Esophagus (tissue), 2 donors: ENCODE data around the gene PPIF. TPM values are rescaled to one million over a fixed set of nuclear protein-coding genes. Genes with fewer than 3 reads are reported as not detected.

Experiments used
- H3K27ac ChIP-seq, 2 donors: one replicate each; pipeline ENCODE4 v1.5.1; 2013; ENCODE audit warnings: low read depth in 2 of 2, mild to moderate bottlenecking in 2 of 2, inconsistent platforms in 1 of 2, low read length in 1 of 2, moderate library complexity in 1 of 2
- H3K27me3 ChIP-seq, 2 donors: one replicate each; pipeline ENCODE4 v1.6.1; 2013; ENCODE audit warnings: low read length in 2 of 2, control low read depth in 1 of 2, mild to moderate bottlenecking in 1 of 2; ENCODE audit not compliant: insufficient read depth in 2 of 2, control insufficient read depth in 1 of 2
- H3K36me3 ChIP-seq, 2 donors: one replicate each; pipeline ENCODE4 v1.6.1; 2013; ENCODE audit warnings: low read length in 1 of 2; ENCODE audit not compliant: control insufficient read depth in 2 of 2, insufficient read depth in 2 of 2
- H3K4me1 ChIP-seq, 2 donors: one replicate each; pipeline ENCODE4 v1.6.1; 2013; ENCODE audit warnings: low read length in 1 of 2; ENCODE audit not compliant: control insufficient read depth in 2 of 2, insufficient read depth in 2 of 2
- H3K4me3 ChIP-seq, 2 donors: one replicate each; pipeline ENCODE4 v1.5.1; 2013; ENCODE audit warnings: low read length in 2 of 2, mild to moderate bottlenecking in 2 of 2, low read depth in 1 of 2, moderate library complexity in 1 of 2
- H3K9me3 ChIP-seq, 2 donors: one replicate each; pipeline ENCODE4 v1.6.1; 2013; ENCODE audit warnings: mild to moderate bottlenecking in 2 of 2, low read depth in 1 of 2, low read length in 1 of 2, moderate library complexity in 1 of 2; ENCODE audit not compliant: control insufficient read depth in 2 of 2, insufficient read depth in 1 of 2
- WGBS, 2 donors: extraction: QIAGEN DNeasy Blood & Tissue Kit; methylation state at CpG; one replicate each; pipeline ENCODE4 v1.1.7; 2013; 5-methylcytosine and 5-hydroxymethylcytosine counted together
- polyA plus RNA-seq, 2 donors: library from polyadenylated mRNA; stranded (reverse); fragments of 200-250 nt; gene quantifications; one replicate each; pipeline ENCODE4 v1.2.3, GENCODE V29; 2013
- donor health status: healthy with polysubstance abuse.
- donor health status: Bipolar disorder and iron deficiency.

PPIF gene
- polyA plus RNA-seq, 2 donors: 38.4 to 57.4 TPM

DNA sequence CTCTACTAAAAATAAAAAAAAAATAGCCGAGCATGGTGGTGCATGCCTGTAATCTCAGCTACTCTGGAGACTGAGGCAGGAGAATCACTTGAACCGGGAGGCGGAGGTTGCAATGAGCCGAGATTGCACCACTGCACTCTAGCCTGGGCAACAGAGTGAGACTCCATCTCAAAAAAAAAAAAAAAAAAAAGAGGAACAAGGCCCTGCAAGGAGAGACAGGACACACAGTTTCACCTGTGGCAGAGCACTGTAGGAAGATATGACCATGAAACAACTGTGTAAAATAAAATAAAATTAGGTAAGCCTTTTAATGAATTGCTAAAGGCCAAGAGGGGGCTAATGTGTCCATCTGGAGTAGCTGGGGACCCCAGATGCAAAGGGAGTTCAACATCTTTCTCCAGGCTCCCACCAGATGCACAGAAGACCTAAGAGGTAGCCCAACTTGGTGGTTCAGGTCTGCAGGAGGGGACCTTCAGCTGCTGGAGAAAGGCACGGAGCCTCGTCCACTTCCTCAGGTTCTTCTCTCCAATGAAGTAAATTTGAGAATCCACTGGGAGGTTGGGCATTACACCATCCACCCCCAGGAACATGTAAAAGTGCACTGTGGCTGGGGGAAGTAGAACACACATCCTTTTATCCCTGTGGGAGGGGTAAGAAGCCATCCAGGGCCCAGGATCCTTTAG lies 12.7 kb downstream of the PPIF start:
- WGBS, 2 donors: 93 to 96% methylated on average over 6 of the region's 6 CpGs
- Histone ChIP-seq H3K9me3 (no peaks in the 10 kb centered on the region), H3K4me1 (peaks cover 2 to 4% of the 10 kb centered on the region in 2 donors), H3K36me3 (peaks cover 0 to 3% of the 10 kb centered on the region in 2 donors), H3K27ac (no peak overlapping the region), H3K4me3 (no peak overlapping the region), H3K27me3 (no peaks in the 10 kb centered on the region)

DNA sequence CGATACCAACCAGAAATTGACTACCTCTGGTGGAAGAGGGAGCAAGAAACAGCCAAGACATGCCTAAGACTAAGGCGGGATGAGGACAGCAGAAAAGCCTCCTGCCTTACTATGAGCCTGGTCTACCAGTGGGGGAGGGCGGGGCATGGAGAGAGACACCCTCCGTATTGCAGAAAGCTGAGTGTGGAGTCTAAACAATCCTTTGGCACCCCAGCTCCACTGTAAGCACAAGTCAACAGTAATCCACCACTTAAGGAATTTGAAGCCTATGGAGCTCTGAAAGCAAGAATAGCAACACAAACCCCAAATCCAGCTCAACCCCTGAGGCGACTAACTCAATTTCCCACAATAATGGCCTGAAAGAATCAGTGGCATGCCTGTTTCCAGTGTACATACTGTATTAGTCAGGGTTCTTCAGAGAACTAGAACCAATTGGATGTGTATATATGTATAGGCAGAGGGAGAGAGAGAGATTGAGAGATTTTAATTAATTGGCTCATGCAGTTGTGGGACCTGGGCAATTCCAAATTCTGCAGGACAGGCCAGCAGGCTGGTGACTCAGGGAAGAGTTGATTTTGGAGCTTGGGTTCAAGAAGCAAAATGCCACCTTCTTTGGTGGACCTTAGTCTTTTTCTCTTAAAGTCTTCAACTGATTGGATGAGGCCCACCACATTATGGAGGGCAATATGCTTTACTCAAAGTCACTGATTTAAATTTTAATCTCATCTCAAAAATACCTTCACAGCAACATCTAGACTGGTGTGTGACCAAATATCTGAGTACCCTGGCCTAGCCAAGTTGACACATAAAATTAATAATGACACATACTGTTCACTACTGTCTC lies 13.5 kb downstream of the PPIF start:
- no peaks in the 10 kb centered on the region for H3K9me3 ChIP-seq
- H3K27me3 ChIP-seq: no peaks in the 10 kb centered on the region
- H3K36me3 ChIP-seq: peaks cover 0 to under 1% of the 10 kb centered on the region in 2 donors
- 87 to 92% methylated on average over 5 of the region's 5 CpGs for WGBS, 2 donors
- H3K4me3 ChIP-seq: no peak overlapping the region
- peaks cover under 1 to 2% of the 10 kb centered on the region in 2 donors for H3K4me1 ChIP-seq
- no peak overlapping the region for H3K27ac ChIP-seq

DNA sequence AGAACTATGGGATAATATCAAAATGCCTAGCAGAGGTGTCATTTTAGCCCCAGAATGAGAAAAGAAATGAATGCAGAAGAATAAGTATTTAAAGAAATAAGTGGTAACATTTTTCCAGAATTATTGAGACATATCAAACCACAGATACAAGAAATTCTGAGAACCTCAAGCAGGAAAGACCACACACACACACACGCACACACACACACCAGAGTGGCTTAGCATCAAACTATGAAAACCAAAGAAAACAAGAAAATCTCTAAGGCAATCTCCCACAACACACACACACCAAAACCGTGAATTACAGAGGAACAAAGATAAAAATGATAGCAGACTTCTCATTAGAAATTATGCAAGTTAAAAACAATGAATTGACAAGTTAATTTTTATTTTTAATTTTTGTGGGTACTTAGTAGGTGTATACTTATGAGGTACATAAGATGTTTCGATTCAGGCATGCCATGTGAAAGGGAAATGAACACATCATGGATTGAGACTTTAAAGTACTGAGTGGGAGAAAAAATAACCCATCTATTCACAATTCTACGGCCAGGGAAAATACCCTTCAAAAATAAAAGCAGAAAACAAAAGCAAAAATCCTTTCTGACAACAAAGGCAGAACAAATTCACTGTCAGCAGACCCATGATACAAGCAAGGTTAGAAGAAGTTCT lies 14.6 kb downstream of the PPIF start:
- 73 to 75% methylated on average over 4 of the region's 4 CpGs for WGBS, 2 donors

DNA sequence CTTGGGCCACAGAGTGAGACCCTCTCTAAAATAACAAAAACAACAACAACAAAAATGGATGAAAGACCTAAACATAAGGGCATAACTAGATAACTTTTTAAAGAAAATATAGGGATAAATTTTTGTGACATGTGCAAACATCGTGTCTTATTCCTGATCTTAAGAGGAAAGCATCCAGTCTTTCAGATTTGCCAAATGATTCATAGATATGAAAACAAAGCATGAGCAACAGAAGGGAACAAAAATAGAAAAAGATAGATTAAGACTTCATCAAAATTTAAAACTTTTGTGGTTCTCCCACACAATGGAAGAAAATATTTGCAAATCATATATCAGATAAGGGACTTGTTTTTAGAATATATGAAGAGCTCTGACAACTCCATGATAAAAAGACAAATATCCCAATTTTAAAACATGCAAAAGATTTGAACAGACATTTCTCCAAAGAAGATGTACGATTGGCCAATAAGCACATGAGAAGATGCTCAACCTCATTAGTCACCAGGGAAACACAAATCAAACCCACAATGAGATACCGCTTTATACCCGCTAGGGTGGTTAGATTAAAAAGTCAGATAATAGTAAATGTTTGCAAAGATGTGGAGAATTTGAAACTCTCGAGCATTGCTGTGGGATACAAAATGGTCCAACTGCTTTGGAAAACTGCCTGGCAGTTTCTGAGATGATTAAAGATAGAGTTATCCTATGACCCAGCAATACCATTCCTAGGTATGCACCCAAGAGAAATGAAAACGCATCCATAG lies 20.3 kb downstream of the PPIF start:
- H3K4me3 ChIP-seq: no peak overlapping the region
- no peaks in the 10 kb centered on the region for H3K27me3 ChIP-seq
- H3K9me3 ChIP-seq: no peaks in the 10 kb centered on the region
- H3K4me1 ChIP-seq: no peaks in the 10 kb centered on the region
- H3K27ac ChIP-seq: no peak overlapping the region
- WGBS, 2 donors: 75 to 79% methylated on average over 6 of the region's 6 CpGs
- no peaks in the 10 kb centered on the region for H3K36me3 ChIP-seq

More for the DNA sequence above, 14.6 kb downstream of the PPIF start:
- Histone ChIP-seq H3K27me3 (no peaks in the 10 kb centered on the region), H3K9me3 (no peaks in the 10 kb centered on the region), H3K4me3 (no peak overlapping the region), H3K27ac (no peak overlapping the region), H3K4me1 (peaks cover 0 to 2% of the 10 kb centered on the region in 2 donors), H3K36me3 (no peaks in the 10 kb centered on the region)

DNA sequence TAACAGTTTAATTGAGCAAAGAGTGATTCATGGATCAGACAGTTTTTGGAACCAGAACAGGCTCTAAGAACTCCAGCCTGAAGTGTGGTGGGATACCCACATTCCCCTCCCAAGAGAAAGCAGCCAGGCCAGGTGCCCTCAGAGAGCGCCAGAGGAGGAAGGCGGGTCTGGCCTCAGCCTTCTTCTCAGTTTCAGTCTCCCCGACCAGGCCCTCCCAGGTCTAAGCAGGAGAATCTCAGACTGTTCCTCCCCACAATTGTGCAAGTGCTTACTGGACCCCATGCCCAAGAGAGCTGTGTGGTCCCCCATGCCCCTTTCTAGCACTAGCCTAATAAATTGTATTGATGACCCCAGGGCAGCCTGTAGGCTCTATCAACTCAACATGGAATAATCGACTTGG lies 25.6 kb downstream of the PPIF start:
- WGBS, 2 donors: 75% methylated on average over 4 of the region's 4 CpGs
- no peak overlapping the region for H3K4me3 ChIP-seq
- H3K9me3 ChIP-seq: peaks cover 0 to 4% of the 10 kb centered on the region in 2 donors
- no peak overlapping the region for H3K27ac ChIP-seq
- no peaks in the 10 kb centered on the region for H3K27me3 ChIP-seq
- no peaks in the 10 kb centered on the region for H3K36me3 ChIP-seq
- no peaks in the 10 kb centered on the region for H3K4me1 ChIP-seq

DNA sequence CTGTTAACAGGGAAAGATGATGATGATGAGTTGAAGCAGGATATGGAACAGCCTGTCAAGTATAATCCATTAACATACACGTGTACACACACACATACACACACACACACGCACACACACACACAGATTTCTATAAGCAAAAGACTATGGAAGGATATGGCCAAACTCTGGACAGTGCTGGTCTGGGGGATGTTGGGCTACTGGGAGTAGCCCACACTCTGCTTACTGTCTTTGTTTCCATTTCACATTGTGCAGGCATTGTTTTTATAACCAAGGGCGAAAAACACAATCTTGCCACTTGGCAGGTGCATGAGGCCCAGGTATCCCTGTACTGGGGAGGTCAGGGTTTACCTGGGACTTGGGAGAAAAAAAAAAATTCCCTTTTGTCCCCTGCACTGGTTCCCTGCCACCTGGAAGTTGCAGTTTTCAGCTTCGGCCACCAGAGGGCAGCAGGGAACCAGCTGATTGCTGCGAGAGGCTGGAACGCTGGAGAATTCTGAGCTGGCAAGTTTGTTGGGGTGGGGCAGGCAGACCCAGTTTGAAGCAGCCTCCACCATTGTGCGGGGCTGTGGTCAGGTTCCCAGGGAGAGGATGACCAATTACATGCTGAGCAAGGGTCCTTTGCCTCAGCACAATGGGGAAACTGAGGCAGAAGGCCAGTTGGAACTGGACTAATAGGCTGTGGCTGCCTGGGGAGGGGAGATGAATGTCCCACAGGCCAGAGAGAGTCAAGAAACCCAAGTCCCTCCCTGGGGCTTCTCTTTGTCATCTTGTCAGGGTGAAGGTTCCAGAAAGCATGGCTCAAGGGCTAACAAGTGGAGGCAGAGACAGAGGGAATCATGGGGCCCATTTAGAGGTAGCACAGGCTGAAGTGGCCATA lies 27.3 kb downstream of the PPIF start:
- Histone ChIP-seq H3K27ac (no peak overlapping the region), H3K4me3 (no peak overlapping the region), H3K9me3 (peaks cover 0 to 4% of the 10 kb centered on the region in 2 donors)

DNA sequence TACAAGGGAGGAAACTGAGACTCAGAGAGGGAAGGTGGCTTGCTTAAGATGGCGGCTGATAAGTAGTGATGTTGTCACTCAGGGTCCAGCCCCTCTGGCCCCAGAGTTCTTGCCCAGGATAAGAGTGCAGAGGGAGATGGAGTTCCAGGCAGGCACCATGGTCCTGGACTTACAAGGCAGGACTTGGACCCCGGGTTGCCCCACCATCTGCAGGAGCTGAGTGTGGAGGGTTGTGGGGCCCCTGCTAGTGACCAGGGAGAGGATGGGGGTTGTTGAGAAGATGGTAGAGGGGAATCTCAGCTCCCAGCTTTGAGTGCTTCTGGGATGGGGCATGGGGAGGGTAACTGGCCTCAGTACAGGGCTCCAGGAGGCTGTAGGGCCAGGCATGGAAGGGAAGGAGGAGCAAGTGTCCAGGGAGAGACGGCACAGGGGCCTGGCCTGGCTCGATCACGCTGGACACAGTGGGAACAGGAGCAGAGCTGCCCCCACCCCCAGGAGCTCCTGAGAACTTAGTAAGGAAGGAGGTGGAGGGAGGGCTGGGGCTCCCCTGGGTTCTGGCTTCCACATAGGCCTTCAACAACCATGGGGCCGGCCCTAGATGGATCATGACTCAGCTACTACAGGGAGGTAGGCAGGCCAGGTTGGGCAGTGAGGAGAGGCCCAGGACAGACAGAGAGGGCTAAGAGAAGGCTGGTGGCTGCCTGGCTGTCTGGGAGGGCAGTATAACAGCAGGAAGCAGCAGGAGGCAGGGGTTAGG lies 28.2 kb downstream of the PPIF start:
- H3K36me3 ChIP-seq: no peaks in the 10 kb centered on the region
- peaks cover 0 to 4% of the 10 kb centered on the region in 2 donors for H3K4me1 ChIP-seq
- no peaks in the 10 kb centered on the region for H3K27me3 ChIP-seq
- H3K9me3 ChIP-seq: peaks cover 0 to 4% of the 10 kb centered on the region in 2 donors
- WGBS, 2 donors: 74 to 82% methylated on average over 6 of the region's 6 CpGs
- no peak overlapping the region for H3K27ac ChIP-seq
- no peak overlapping the region for H3K4me3 ChIP-seq

More for the DNA sequence above, 27.3 kb downstream of the PPIF start:
- Histone ChIP-seq H3K4me1 (peaks cover 0 to 4% of the 10 kb centered on the region in 2 donors), H3K27me3 (no peaks in the 10 kb centered on the region), H3K36me3 (no peaks in the 10 kb centered on the region)
- WGBS, 2 donors: 8% methylated on average over 7 of the region's 7 CpGs

DNA sequence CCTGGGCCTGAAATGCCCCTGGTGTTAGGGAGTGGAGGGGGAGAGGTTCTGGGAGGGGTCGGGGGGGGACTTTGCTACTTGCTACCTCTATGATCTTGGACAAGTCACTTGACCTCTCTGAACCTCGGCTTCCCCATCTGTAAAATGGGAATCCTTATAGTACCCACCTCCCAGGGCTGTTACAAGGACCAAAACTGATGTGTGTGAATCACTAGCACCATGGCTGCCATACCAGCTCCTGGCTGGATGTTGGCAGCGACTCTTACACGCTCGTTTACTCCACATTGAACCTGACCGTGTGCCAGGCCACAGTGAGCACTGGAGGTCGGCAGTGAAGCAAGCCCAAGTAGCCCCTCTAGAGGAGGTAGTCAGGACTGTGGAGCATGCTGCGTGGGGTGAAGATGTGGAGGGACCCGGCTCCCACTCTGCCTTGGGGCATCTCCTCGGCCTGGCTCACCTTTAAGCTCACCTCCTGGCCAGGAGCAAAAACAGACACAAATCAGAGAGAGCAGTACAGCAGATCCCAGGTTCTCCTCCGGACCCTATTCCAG lies 28.9 kb downstream of the PPIF start:
- no peaks in the 10 kb centered on the region for H3K36me3 ChIP-seq
- no peaks in the 10 kb centered on the region for H3K27me3 ChIP-seq
- peaks cover 0 to 4% of the 10 kb centered on the region in 2 donors for H3K4me1 ChIP-seq
- H3K9me3 ChIP-seq: peaks cover 0 to 4% of the 10 kb centered on the region in 2 donors
- H3K27ac ChIP-seq: no peak overlapping the region
- WGBS, 2 donors: 86% methylated on average over 11 of the region's 11 CpGs
- H3K4me3 ChIP-seq: no peak overlapping the region
